Upper lobe of right lung (tissue), 1 donor: ENCODE measurements around the gene CHMP2A. TPM values are rescaled to one million over a fixed set of nuclear protein-coding genes. Genes with fewer than 3 reads are reported as not detected.

Experiments used
- ATAC-seq: fragments of 200-7000 bp; cut with Tn5 transposase; one replicate; pipeline ENCODE4 v1.9.1; 2020; ENCODE audit warnings: mild to moderate bottlenecking, moderate library complexity
- DNase-seq: peaks from one replicate; pipeline ENCODE4 v3.0.0-alpha.2; 2020
- H3K27ac ChIP-seq: fragments of 200-600 bp; one replicate; pipeline ENCODE4 v1.8.0; 2022
- H3K27me3 ChIP-seq: fragments of 200-600 bp; one replicate; pipeline ENCODE4 v1.8.0; 2022; ENCODE audit warnings: mild to moderate bottlenecking
- H3K36me3 ChIP-seq: fragments of 200-600 bp; one replicate; pipeline ENCODE4 v1.8.0; 2022
- H3K4me1 ChIP-seq: fragments of 200-600 bp; one replicate; pipeline ENCODE4 v1.8.0; 2022
- H3K4me3 ChIP-seq: fragments of 200-600 bp; one replicate; pipeline ENCODE4 v1.8.0; 2022; ENCODE audit warnings: mild to moderate bottlenecking
- H3K9me3 ChIP-seq: fragments of 200-600 bp; one replicate; pipeline ENCODE4 v1.8.0; 2022
- intact Hi-C: fragments of 100-400 bp; cut with DNase I; formaldehyde crosslinking; loops from one replicate; pipeline ENCODE4 v1.11.0; 2022
- long read RNA-seq: library from polyadenylated mRNA; unstranded; transcript quantifications from one replicate; pipeline ENCODE4 v2.0.0, GENCODE V29; 2021
- total RNA-seq: library from RNA; stranded (reverse); fragmentation: NEBNext Ultra II Directional; extraction: Animal tissue kit (Norgen Biotek cat#: 25700); gene quantifications from one replicate; pipeline ENCODE4 v1.2.1, GENCODE V29; 2021
- TF ChIP-seq, protein P1 (sequence below): fragments of 200-600 bp; IDR thresholded peaks from one replicate; pipeline ENCODE4 v1.8.0; 2022; ENCODE audit warnings: antibody characterized with exemption
- donor health status: DM: no; HTN: yes; CAD: no; lungs with severe emphysema.

CHMP2A gene
- total RNA-seq = 96.5 TPM
- long read RNA-seq, transcript CHMP2A-201 (6 exons, 913 nt) = major isoform, 39 of 49 reads
- long read RNA-seq, partial matches to known transcripts = 4 of 49 reads
- long read RNA-seq, other reads (novel, unspliced or antisense) = 1 of 49 reads

DNA sequence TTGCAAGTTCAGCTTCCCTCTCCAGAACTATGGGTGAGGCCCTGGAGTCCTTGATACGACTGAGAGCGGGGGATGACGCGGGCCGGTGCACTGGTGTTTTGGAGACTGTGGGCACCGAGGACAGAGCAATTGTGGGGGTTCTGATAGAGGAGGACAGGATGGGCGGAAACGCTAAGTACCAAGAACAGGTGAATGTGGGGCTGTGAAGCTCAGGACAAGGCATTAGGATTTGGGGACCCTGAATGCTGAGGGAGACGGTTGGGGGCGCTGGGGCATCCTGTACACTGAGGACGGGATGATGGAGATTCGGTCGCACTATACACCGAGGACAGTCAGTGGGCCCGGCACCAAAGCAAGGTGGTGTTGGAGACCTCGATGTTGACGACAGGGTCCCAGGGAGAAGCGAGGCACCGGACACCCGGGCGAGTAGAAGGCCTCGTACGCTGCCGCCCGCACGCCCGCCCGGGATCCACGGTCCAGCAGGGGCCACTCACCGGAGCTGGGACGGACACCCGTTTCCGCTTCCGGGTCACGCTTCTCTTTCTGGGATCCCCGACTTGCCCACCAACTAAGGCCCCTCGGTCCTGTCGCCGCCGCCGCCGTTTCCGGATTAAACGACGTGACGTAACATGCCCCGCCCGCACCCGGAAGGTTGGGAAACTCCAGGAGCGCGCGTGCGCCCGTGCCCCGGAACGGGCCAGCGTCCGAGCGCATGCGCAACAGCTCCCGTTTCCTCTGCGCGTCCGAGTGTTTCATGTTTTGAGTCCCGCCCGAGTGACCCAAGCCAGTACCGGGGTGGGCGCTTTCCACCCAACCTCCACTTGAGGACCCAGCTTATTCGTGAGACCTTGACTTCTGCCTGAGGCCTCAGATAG lies at the start of gene CHMP2A:
TSS of gene CHMP2A (minus strand) at position 612 of the 875 bp plus-strand sequence. CDS start 893 bp downstream, outside the sequence.
- peak within 1 kb of the TSS; percentile 87 for H3K4me3 ChIP-seq
- ATAC-seq (peak; percentile 60), DNase-seq (peak; percentile 99)
- H3K4me1 ChIP-seq = peaks cover 34% of the 10 kb centered on the region
- no peaks in the 10 kb centered on the region for H3K27me3 ChIP-seq
- H3K27ac ChIP-seq = peak within 1 kb of the TSS; percentile 94
- peaks cover 55% of the 10 kb centered on the region for H3K36me3 ChIP-seq
- TF ChIP-seq, protein P1, sequence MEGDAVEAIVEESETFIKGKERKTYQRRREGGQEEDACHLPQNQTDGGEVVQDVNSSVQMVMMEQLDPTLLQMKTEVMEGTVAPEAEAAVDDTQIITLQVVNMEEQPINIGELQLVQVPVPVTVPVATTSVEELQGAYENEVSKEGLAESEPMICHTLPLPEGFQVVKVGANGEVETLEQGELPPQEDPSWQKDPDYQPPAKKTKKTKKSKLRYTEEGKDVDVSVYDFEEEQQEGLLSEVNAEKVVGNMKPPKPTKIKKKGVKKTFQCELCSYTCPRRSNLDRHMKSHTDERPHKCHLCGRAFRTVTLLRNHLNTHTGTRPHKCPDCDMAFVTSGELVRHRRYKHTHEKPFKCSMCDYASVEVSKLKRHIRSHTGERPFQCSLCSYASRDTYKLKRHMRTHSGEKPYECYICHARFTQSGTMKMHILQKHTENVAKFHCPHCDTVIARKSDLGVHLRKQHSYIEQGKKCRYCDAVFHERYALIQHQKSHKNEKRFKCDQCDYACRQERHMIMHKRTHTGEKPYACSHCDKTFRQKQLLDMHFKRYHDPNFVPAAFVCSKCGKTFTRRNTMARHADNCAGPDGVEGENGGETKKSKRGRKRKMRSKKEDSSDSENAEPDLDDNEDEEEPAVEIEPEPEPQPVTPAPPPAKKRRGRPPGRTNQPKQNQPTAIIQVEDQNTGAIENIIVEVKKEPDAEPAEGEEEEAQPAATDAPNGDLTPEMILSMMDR = no peak
- H3K9me3 ChIP-seq = no peaks in the 10 kb centered on the region
- intact Hi-C loops = no loop called here

DNA sequence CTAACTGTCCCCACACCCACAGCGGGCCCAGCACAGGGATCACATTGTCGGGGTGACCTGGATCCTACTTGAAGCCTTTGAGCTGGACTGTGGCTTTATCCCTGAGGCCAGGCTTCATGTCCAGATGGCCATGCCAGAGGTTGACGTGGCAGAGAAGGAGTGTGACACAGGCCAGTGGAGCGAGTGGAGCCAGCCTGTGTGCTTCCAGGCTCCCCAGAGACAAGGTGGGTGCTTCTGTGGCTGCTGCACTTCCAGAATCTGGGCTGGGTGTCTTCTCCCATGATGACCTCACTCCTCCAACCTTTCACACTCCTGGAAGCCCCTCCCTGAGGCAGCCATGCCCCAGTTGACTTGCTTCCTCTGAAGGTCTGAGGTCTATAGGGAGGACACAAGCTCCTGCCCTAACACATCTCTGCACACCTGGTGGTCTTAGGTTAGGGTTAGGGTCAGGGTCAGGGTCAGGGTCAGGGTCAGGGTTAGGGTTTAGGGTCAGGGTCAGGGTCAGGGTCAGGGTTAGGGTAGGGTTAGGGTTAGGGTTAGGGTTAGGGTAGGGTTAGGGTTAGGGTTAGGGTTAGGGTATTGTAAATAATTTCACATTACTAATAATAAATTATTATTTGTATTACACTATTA lies 31.3 kb upstream of the CHMP2A start:
- H3K27ac ChIP-seq = no peak overlapping the region
- intact Hi-C loops = no loop called here
- ATAC-seq = peak; percentile 42
- H3K27me3 ChIP-seq = no peaks in the 10 kb centered on the region
- DNase-seq = no peak
- no peaks in the 10 kb centered on the region for H3K4me1 ChIP-seq
- no peaks in the 10 kb centered on the region for H3K9me3 ChIP-seq
- no peak overlapping the region for H3K4me3 ChIP-seq
- peaks cover 19% of the 10 kb centered on the region for H3K36me3 ChIP-seq
- TF ChIP-seq, protein P1 = no peak

DNA sequence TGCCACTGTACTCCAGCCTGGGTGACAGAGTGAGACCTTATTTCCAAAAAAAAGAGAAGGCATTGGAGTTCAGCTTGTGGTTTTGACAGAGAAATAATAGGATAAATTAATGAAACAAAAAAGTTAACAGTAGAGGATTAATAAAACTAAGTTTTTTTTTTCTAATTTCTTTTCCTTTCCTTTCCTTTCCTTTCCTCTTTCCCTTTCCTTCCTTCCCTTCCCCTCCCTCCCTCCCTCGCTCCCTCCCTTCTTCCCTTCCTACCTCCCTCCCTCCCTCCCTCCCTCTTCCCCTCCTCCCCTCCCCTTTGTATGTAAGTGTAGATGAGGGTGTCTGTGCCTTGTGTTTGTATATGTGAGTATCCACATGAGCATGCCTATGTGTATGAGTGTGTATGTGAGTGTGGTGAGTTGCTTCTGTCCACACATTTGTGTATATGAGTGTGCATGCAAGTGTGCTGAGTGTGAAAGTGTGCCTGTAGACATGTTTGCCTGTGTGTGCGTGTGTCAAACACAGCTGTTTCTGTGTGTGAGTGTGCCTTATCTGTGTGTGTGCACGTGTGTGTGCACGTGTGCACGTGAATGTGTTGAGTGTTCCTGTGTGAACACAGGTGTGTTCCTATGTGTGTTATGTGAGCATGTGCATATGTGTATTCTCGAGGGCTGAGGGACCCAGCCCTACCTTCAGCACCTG lies 30.7 kb upstream of the CHMP2A start:
- intact Hi-C loops = no loop called here
- Histone ChIP-seq H3K9me3 (no peaks in the 10 kb centered on the region), H3K4me1 (peaks cover 4% of the 10 kb centered on the region), H3K27ac (no peak overlapping the region), H3K27me3 (no peaks in the 10 kb centered on the region), H3K36me3 (peaks cover 19% of the 10 kb centered on the region), H3K4me3 (no peak overlapping the region)
- TF ChIP-seq, protein P1 = no peak
- ATAC-seq (no peak), DNase-seq (no peak)

DNA sequence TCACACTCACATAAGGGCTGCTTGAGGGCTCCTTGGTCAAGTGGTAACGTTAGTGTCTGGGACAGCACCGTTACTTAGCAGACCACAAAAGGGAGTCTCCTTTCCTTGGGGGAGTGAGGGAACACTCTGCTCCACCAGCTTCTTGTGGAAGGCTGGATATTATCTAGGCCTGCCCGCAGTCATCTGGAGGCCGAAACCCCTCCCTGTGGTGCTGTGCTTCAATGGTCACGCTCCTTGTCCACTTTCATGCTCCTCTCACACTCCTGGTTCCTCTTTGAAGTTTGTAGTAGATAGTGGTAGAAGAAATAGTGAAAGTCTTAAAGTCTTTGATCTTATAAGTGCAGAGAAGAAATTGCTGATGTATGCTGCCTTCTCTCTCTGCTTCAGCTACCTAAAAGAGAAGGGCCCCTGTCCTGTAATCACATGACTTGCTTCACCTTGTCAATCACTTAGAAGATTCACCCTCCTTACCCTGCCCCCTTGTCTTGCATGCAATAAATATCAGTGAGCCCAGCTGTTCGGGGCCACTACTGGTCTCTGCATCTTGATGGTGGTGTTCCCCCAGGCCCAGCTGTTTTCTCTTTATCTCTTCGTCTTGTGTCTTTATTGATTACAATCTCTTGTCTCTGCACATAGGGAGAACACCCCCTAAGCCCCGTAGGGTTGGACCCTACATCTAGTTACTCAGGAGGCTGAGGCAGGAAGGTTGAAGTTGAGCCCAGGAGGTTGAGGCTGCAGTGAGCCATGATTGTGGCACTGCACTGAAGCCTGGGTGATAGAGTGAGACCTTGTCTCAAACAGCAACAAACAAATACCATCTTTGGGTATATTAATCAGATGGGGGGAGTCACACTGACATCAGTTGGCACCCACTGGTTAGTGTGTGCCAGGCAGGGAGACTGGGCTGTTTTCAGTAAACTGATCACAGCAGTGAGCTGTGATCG lies 29.9 kb upstream of the CHMP2A start:
- ATAC-seq = no peak

More for the DNA sequence above, 29.9 kb upstream of the CHMP2A start:
- no peaks in the 10 kb centered on the region for H3K27me3 ChIP-seq
- H3K9me3 ChIP-seq = no peaks in the 10 kb centered on the region
- H3K4me1 ChIP-seq = peaks cover 6% of the 10 kb centered on the region
- H3K27ac ChIP-seq = no peak overlapping the region
- no peak overlapping the region for H3K4me3 ChIP-seq
- TF ChIP-seq, protein P1 = no peak
- no peak for DNase-seq
- intact Hi-C loops = no loop called here
- H3K36me3 ChIP-seq = peaks cover 19% of the 10 kb centered on the region
